Esophagus squamous epithelium (tissue), 4 donors: ENCODE results near the gene ULK4.

Experiments used
- POLR2A ChIP-seq, 4 donors: fragments of 450-650 bp; IDR thresholded peaks; one replicate each; pipeline ENCODE4 v1.6.1; 2017; ENCODE audit warnings: antibody characterized with exemption in 4 of 4, mild to moderate bottlenecking in 4 of 4, moderate library complexity in 3 of 4
- TF ChIP-seq, protein P1 (sequence below), 6 experiments: fragments of 450-650 bp in 4 of 6; fragments of 200-600 bp in 2 of 6; sonication (generic) in 2 of 6; IDR thresholded peaks; one replicate each; pipeline ENCODE4 v1.5.1; 2016 to 2019; ENCODE audit warnings: antibody characterized with exemption in 6 of 6, mild to moderate bottlenecking in 4 of 6, moderate library complexity in 4 of 6

DNA sequence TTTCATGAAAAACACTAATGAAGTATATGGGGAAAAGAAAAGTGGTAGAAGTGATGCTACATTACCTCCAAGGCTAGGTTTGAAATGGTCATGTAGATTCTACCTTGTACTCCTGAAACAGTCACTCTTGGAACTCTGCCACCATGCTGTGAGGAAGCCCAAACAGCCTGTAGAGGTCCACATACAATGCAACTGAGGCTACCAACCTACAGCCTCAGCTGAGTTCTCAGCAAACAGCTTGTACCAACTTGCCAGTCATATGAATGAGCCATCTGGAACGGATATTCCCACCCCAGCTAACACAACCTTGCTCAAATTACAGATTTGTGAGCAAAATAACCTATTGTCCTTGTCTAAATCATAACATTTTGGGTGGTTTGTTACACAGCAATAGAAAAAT lies 193.5 kb downstream of the ULK4 start:
- no peak for TF ChIP-seq POLR2A (IDR thresholded peaks at IDR 0.05)
- TF ChIP-seq, protein P1, sequence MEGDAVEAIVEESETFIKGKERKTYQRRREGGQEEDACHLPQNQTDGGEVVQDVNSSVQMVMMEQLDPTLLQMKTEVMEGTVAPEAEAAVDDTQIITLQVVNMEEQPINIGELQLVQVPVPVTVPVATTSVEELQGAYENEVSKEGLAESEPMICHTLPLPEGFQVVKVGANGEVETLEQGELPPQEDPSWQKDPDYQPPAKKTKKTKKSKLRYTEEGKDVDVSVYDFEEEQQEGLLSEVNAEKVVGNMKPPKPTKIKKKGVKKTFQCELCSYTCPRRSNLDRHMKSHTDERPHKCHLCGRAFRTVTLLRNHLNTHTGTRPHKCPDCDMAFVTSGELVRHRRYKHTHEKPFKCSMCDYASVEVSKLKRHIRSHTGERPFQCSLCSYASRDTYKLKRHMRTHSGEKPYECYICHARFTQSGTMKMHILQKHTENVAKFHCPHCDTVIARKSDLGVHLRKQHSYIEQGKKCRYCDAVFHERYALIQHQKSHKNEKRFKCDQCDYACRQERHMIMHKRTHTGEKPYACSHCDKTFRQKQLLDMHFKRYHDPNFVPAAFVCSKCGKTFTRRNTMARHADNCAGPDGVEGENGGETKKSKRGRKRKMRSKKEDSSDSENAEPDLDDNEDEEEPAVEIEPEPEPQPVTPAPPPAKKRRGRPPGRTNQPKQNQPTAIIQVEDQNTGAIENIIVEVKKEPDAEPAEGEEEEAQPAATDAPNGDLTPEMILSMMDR (IDR thresholded peaks at IDR 0.05), result no peak
